ENCODE data around the gene IPO13.

The IPO13 gene

GRCh38 chr1:43949678-43950077, 2.9 kb downstream of the IPO13 start:
- TF ChIP-seq CTCF (IDR thresholded peaks at IDR 0.05; ENCODE audit: low read depth, low read length) = no peak
- TF ChIP-seq EZH2phosphoT487 (IDR thresholded peaks at IDR 0.05; ENCODE audit: low read depth) = no peak
- peaks cover 6% of the 10 kb centered on the region for H3K4me1 ChIP-seq (ENCODE audit: low read length)
- no peak overlapping the region for H3K4me3 ChIP-seq (ENCODE audit: low read length)
- no peak overlapping the region for H2AFZ ChIP-seq (ENCODE audit: low read depth, low read length)
- no peak overlapping the region for H3K27ac ChIP-seq (ENCODE audit: low read length)
- no peaks in the 10 kb centered on the region for H3K9me3 ChIP-seq (ENCODE audit: insufficient read depth, low read length)
- no peak overlapping the region for H3K9ac ChIP-seq (ENCODE audit: low read length)
- H3K79me2 ChIP-seq (ENCODE audit: low read length) = peaks cover 26% of the 10 kb centered on the region
- no peaks in the 10 kb centered on the region for H3K27me3 ChIP-seq (ENCODE audit: low read depth, low read length)
- H3K4me2 ChIP-seq (ENCODE audit: low read length) = no peak overlapping the region
- H3K36me3 ChIP-seq (replicated peaks; ENCODE audit: low read depth, low read length) = no peaks in the 10 kb centered on the region
- H4K20me1 ChIP-seq (ENCODE audit: insufficient read depth, low read length) = no peaks in the 10 kb centered on the region

GRCh38 chr1:43951021-43951985, 4.6 kb downstream of the IPO13 start:
- no peak overlapping the region for H3K27ac ChIP-seq (ENCODE audit: low read length)
- H3K27me3 ChIP-seq (ENCODE audit: low read depth, low read length) = no peaks in the 10 kb centered on the region
- TF ChIP-seq EZH2phosphoT487 (IDR thresholded peaks at IDR 0.05; ENCODE audit: low read depth) (no peak), CTCF (IDR thresholded peaks at IDR 0.05; ENCODE audit: low read depth, low read length) (no peak)
- peaks cover 6% of the 10 kb centered on the region for H3K4me1 ChIP-seq (ENCODE audit: low read length)
- no peaks in the 10 kb centered on the region for H3K36me3 ChIP-seq (replicated peaks; ENCODE audit: low read depth, low read length)
- H3K4me2 ChIP-seq (ENCODE audit: low read length) = no peak overlapping the region
- H3K9me3 ChIP-seq (ENCODE audit: insufficient read depth, low read length) = no peaks in the 10 kb centered on the region
- no peak overlapping the region for H3K9ac ChIP-seq (ENCODE audit: low read length)
- no peaks in the 10 kb centered on the region for H4K20me1 ChIP-seq (ENCODE audit: insufficient read depth, low read length)
- H2AFZ ChIP-seq (ENCODE audit: low read depth, low read length) = no peak overlapping the region
- H3K4me3 ChIP-seq (ENCODE audit: low read length) = no peak overlapping the region
- H3K79me2 ChIP-seq (ENCODE audit: low read length) = peaks cover 13% of the 10 kb centered on the region

- Histone ChIP-seq H3K4me3 (ENCODE audit: low read length) (no peak overlapping the region), H3K9me3 (ENCODE audit: insufficient read depth, low read length) (no peaks in the 10 kb centered on the region), H3K79me2 (ENCODE audit: low read length) (peaks cover 3% of the 10 kb centered on the region), H3K36me3 (replicated peaks; ENCODE audit: low read depth, low read length) (no peaks in the 10 kb centered on the region), H3K4me2 (ENCODE audit: low read length) (no peak overlapping the region), H4K20me1 (ENCODE audit: insufficient read depth, low read length) (no peaks in the 10 kb centered on the region), H3K4me1 (ENCODE audit: low read length) (peaks cover 4% of the 10 kb centered on the region), H3K27me3 (ENCODE audit: low read depth, low read length) (no peaks in the 10 kb centered on the region), H3K27ac (ENCODE audit: low read length) (no peak overlapping the region), H3K9ac (ENCODE audit: low read length) (no peak overlapping the region), H2AFZ (ENCODE audit: low read depth, low read length) (no peak overlapping the region)
- TF ChIP-seq CTCF (IDR thresholded peaks at IDR 0.05; ENCODE audit: low read depth, low read length) (no peak), EZH2phosphoT487 (IDR thresholded peaks at IDR 0.05; ENCODE audit: low read depth) (no peak)
These were observed 6.1 kb downstream of the IPO13 start for GRCh38 chr1:43952731-43953346.

GRCh38 chr1:43953361-43953760, 6.6 kb downstream of the IPO13 start:
- Histone ChIP-seq H4K20me1 (ENCODE audit: insufficient read depth, low read length) (no peaks in the 10 kb centered on the region), H3K27ac (ENCODE audit: low read length) (no peak overlapping the region), H3K4me1 (ENCODE audit: low read length) (no peaks in the 10 kb centered on the region), H3K36me3 (replicated peaks; ENCODE audit: low read depth, low read length) (no peaks in the 10 kb centered on the region), H3K9me3 (ENCODE audit: insufficient read depth, low read length) (no peaks in the 10 kb centered on the region), H3K27me3 (ENCODE audit: low read depth, low read length) (no peaks in the 10 kb centered on the region), H3K4me3 (ENCODE audit: low read length) (no peak overlapping the region), H3K4me2 (ENCODE audit: low read length) (no peak overlapping the region), H3K9ac (ENCODE audit: low read length) (no peak overlapping the region), H3K79me2 (ENCODE audit: low read length) (no peaks in the 10 kb centered on the region), H2AFZ (ENCODE audit: low read depth, low read length) (no peak overlapping the region)
- TF ChIP-seq CTCF (IDR thresholded peaks at IDR 0.05; ENCODE audit: low read depth, low read length) (no peak), EZH2phosphoT487 (IDR thresholded peaks at IDR 0.05; ENCODE audit: low read depth) (no peak)

Data from OCI-LY3 (cell line).